DND-41 (cell line): ENCODE data around the gene LRRC10B.

Experiments
- ATAC-seq: fragments of 200-7000 bp; cut with Tn5 transposase; 3 replicates; pipeline ENCODE4 v1.9.1; 2021; ENCODE audit warnings: low read depth; ENCODE audit not compliant: insufficient read depth
- DNase-seq: peaks from one replicate; pipeline ENCODE4 v3.0.0-alpha.2; 2020
- H2AFZ ChIP-seq: 2 replicates; pipeline ENCODE4 v1.6.0; 2012; ENCODE audit warnings: low read depth, low read length
- H3K27ac ChIP-seq: 2 replicates; pipeline ENCODE4 v1.5.1; 2012; ENCODE audit warnings: low read length, inconsistent platforms
- H3K27me3 ChIP-seq: fragments of 200-600 bp; sonication (generic); 2 replicates; pipeline ENCODE4 v1.6.0; 2012; ENCODE audit warnings: low read length, mild to moderate bottlenecking, inconsistent platforms; ENCODE audit not compliant: insufficient read depth, poor library complexity
- H3K36me3 ChIP-seq: 2 replicates; pipeline ENCODE4 v1.5.1; 2012; ENCODE audit warnings: low read length, inconsistent platforms; ENCODE audit not compliant: insufficient read depth
- H3K4me1 ChIP-seq: 2 replicates; pipeline ENCODE4 v1.5.1; 2012; ENCODE audit warnings: mild to moderate bottlenecking, low read length; ENCODE audit not compliant: insufficient read depth
- H3K4me2 ChIP-seq: 2 replicates; pipeline ENCODE4 v1.6.0; 2012; ENCODE audit warnings: mild to moderate bottlenecking, moderate library complexity, low read length, inconsistent platforms; ENCODE audit not compliant: insufficient read depth
- H3K4me3 ChIP-seq, 2 experiments: fragments of 200-600 bp in 1 of 2; shearing (Covaris generic) in 1 of 2; 2 replicates each; pipeline ENCODE4 v1.5.1; 2012 to 2016; ENCODE audit warnings: inconsistent platforms in 2 of 2, low read length in 2 of 2, mild to moderate bottlenecking in 2 of 2, low read depth in 1 of 2, moderate library complexity in 1 of 2
- H3K79me2 ChIP-seq: 2 replicates; pipeline ENCODE4 v1.6.0; 2012; ENCODE audit warnings: low read length, inconsistent platforms; ENCODE audit not compliant: insufficient read depth
- H3K9ac ChIP-seq: 2 replicates; pipeline ENCODE4 v1.6.0; 2012; ENCODE audit warnings: low read depth, mild to moderate bottlenecking, inconsistent platforms, low read length, moderate library complexity
- H3K9me3 ChIP-seq: 2 replicates; pipeline ENCODE4 v1.5.1; 2012; ENCODE audit warnings: low read length, moderate library complexity, mild to moderate bottlenecking, inconsistent platforms; ENCODE audit not compliant: insufficient read depth, severe bottlenecking
- H4K20me1 ChIP-seq: 2 replicates; pipeline ENCODE4 v1.6.0; 2012; ENCODE audit warnings: low read length; ENCODE audit not compliant: insufficient read depth
- CTCF ChIP-seq: IDR thresholded peaks from 2 replicates; pipeline ENCODE4 v1.5.1; 2012; ENCODE audit warnings: borderline replicate concordance, low read length, moderate library complexity, mild to moderate bottlenecking; ENCODE audit not compliant: poor library complexity, severe bottlenecking; ENCODE audit errors: extremely low read depth
- EZH2 ChIP-seq: IDR thresholded peaks from 3 replicates; pipeline ENCODE4 v1.6.1; 2012; ENCODE audit warnings: borderline replicate concordance, low read depth, mild to moderate bottlenecking, moderate library complexity, low read length, inconsistent platforms; ENCODE audit not compliant: severe bottlenecking

LRRC10B gene

GRCh38 chr11:61495801-61496601, 12.5 kb upstream of the LRRC10B start:
- DNase-seq: no peak
- Histone ChIP-seq H3K9ac (no peak overlapping the region), H4K20me1 (no peaks in the 10 kb centered on the region; the same call in 1 of the 2 replicates), H3K9me3 (no peaks in the 10 kb centered on the region), H3K4me2 (no peak overlapping the region), H3K79me2 (no peaks in the 10 kb centered on the region), H3K36me3 (no peaks in the 10 kb centered on the region), H3K4me1 (no peaks in the 10 kb centered on the region), H3K27ac (no peak overlapping the region), H3K27me3 (no peaks in the 10 kb centered on the region), H2AFZ (no peak overlapping the region), H3K4me3 (no peak overlapping the region)
- no peak for ATAC-seq
- TF ChIP-seq EZH2: no peak
- TF ChIP-seq CTCF: no peak

GRCh38 chr11:61496602-61497400, 11.7 kb upstream of the LRRC10B start:
- ATAC-seq (no peak), DNase-seq (no peak)
- Histone ChIP-seq H3K27me3 (no peaks in the 10 kb centered on the region), H3K4me2 (no peak overlapping the region), H3K9ac (no peak overlapping the region), H3K9me3 (no peaks in the 10 kb centered on the region), H3K27ac (no peak overlapping the region), H4K20me1 (no peaks in the 10 kb centered on the region; the same call in 1 of the 2 replicates), H3K4me3 (no peak overlapping the region), H2AFZ (no peak overlapping the region), H3K79me2 (no peaks in the 10 kb centered on the region), H3K36me3 (no peaks in the 10 kb centered on the region), H3K4me1 (no peaks in the 10 kb centered on the region)
- no peak for TF ChIP-seq EZH2
- no peak for TF ChIP-seq CTCF

GRCh38 chr11:61497473-61497872, 11.1 kb upstream of the LRRC10B start:
- no peaks in the 10 kb centered on the region for H3K27me3 ChIP-seq
- no peaks in the 10 kb centered on the region for H3K36me3 ChIP-seq
- H3K27ac ChIP-seq: no peak overlapping the region
- no peak overlapping the region for H3K4me3 ChIP-seq
- H3K79me2 ChIP-seq: no peaks in the 10 kb centered on the region
- no peaks in the 10 kb centered on the region for H3K9me3 ChIP-seq
- TF ChIP-seq EZH2 (no peak), CTCF (no peak)
- H3K9ac ChIP-seq: no peak overlapping the region
- no peaks in the 10 kb centered on the region for H3K4me1 ChIP-seq
- H2AFZ ChIP-seq: no peak overlapping the region
- no peaks in the 10 kb centered on the region; the same call in 1 of the 2 replicates for H4K20me1 ChIP-seq
- no peak for ATAC-seq
- no peak overlapping the region for H3K4me2 ChIP-seq
- no peak for DNase-seq
